KMS-11 (cell line): ENCODE data around the gene KEAP1.

Experiments used
- H2AFZ ChIP-seq: fragments of 200-600 bp; sonication (generic); 2 replicates; pipeline ENCODE4 v1.6.1; 2016; ENCODE audit warnings: antibody characterized with exemption, mixed run types, low read depth
- H3K27ac ChIP-seq: fragments of 200-600 bp; sonication (generic); 2 replicates; pipeline ENCODE4 v1.6.1; 2016; ENCODE audit warnings: mild to moderate bottlenecking, mixed run types
- H3K27me3 ChIP-seq: fragments of 200-600 bp; sonication (generic); 2 replicates; pipeline ENCODE4 v1.6.1; 2017; ENCODE audit warnings: mild to moderate bottlenecking, low read depth, mixed run types, moderate library complexity; ENCODE audit not compliant: insufficient read depth
- H3K36me3 ChIP-seq: fragments of 200-600 bp; sonication (generic); 2 replicates; pipeline ENCODE4 v1.6.1; 2017; ENCODE audit warnings: mild to moderate bottlenecking, mixed run types; ENCODE audit not compliant: insufficient read depth
- H3K4me1 ChIP-seq: fragments of 200-600 bp; sonication (generic); 2 replicates; pipeline ENCODE4 v1.6.1; 2016; ENCODE audit warnings: mild to moderate bottlenecking, low read depth, mixed run types; ENCODE audit not compliant: poor library complexity, severe bottlenecking
- H3K4me2 ChIP-seq: fragments of 200-600 bp; sonication (generic); 2 replicates; pipeline ENCODE4 v1.7.0; 2016; ENCODE audit warnings: mild to moderate bottlenecking, mixed run types
- H3K4me3 ChIP-seq: fragments of 200-600 bp; sonication (generic); IDR thresholded peaks from 2 replicates; pipeline ENCODE4 v1.6.1; 2017; ENCODE audit warnings: low read depth, low read length, mixed read lengths; ENCODE audit not compliant: insufficient read depth
- H3K79me2 ChIP-seq: fragments of 200-600 bp; sonication (generic); 2 replicates; pipeline ENCODE4 v1.6.1; 2016; ENCODE audit warnings: low read depth, mixed run types; ENCODE audit not compliant: insufficient read depth
- H3K9ac ChIP-seq: fragments of 200-600 bp; sonication (generic); 2 replicates; pipeline ENCODE4 v1.6.1; 2016; ENCODE audit warnings: mild to moderate bottlenecking, mixed run types
- H4K20me1 ChIP-seq: fragments of 200-600 bp; sonication (generic); 2 replicates; pipeline ENCODE4 v1.6.1; 2016; ENCODE audit warnings: mild to moderate bottlenecking, mixed run types; ENCODE audit not compliant: insufficient read depth
- CTCF ChIP-seq: fragments of 200-600 bp; sonication (generic); conservative IDR thresholded peaks from 2 replicates; pipeline ENCODE4 v1.6.1; 2017; ENCODE audit warnings: low read depth, mild to moderate bottlenecking, antibody characterized with exemption, low read length, moderate library complexity, mixed read lengths

Gene KEAP1

GRCh38 chr19:10517361-10517759 lies 14.2 kb upstream of the KEAP1 start, which contains the start of gene S1PR5:
Gene S1PR5 (minus strand): TSS chr19:10517447. CDS start chr19:10515011, 2,436 bp downstream.
- H4K20me1 ChIP-seq = no peaks in the 10 kb centered on the region
- TF ChIP-seq CTCF = no peak
- H3K27me3 ChIP-seq = peaks cover 19% of the 10 kb centered on the region
- no peak within 1 kb of the TSS for H2AFZ ChIP-seq
- no peak within 1 kb of the TSS for H3K9ac ChIP-seq
- no peaks in the 10 kb centered on the region for H3K36me3 ChIP-seq
- no peak within 1 kb of the TSS for H3K4me3 ChIP-seq
- no peaks in the 10 kb centered on the region for H3K4me1 ChIP-seq
- H3K79me2 ChIP-seq = no peaks in the 10 kb centered on the region
- H3K4me2 ChIP-seq = no peak within 1 kb of the TSS
- H3K27ac ChIP-seq = no peak within 1 kb of the TSS

GRCh38 chr19:10516671-10517286 lies 13.6 kb upstream of the KEAP1 start:
- H3K4me3 ChIP-seq = no peak overlapping the region
- H3K4me1 ChIP-seq = no peaks in the 10 kb centered on the region
- H3K27ac ChIP-seq = no peak overlapping the region
- no peaks in the 10 kb centered on the region for H4K20me1 ChIP-seq
- H2AFZ ChIP-seq = no peak overlapping the region
- H3K4me2 ChIP-seq = no peak overlapping the region
- no peaks in the 10 kb centered on the region for H3K36me3 ChIP-seq
- peaks cover 19% of the 10 kb centered on the region for H3K27me3 ChIP-seq
- no peak for TF ChIP-seq CTCF
- H3K9ac ChIP-seq = no peak overlapping the region
- H3K79me2 ChIP-seq = no peaks in the 10 kb centered on the region

- no peaks in the 10 kb centered on the region for H3K79me2 ChIP-seq
- no peak overlapping the region for H3K4me2 ChIP-seq
- no peak for TF ChIP-seq CTCF
- no peaks in the 10 kb centered on the region for H3K36me3 ChIP-seq
- H4K20me1 ChIP-seq = no peaks in the 10 kb centered on the region
- no peak overlapping the region for H3K9ac ChIP-seq
- no peak overlapping the region for H3K4me3 ChIP-seq
- H3K4me1 ChIP-seq = no peaks in the 10 kb centered on the region
- no peak overlapping the region for H2AFZ ChIP-seq
- H3K27me3 ChIP-seq = peaks cover 19% of the 10 kb centered on the region
- no peak overlapping the region for H3K27ac ChIP-seq
Observed at GRCh38 chr19:10516064-10516385, 12.9 kb upstream of the KEAP1 start.

- H3K4me1 ChIP-seq = no peaks in the 10 kb centered on the region
- H2AFZ ChIP-seq = no peak overlapping the region
- TF ChIP-seq CTCF = no peak
- H3K4me3 ChIP-seq = no peak overlapping the region
- H4K20me1 ChIP-seq = no peaks in the 10 kb centered on the region
- no peaks in the 10 kb centered on the region for H3K79me2 ChIP-seq
- H3K4me2 ChIP-seq = no peak overlapping the region
- H3K36me3 ChIP-seq = no peaks in the 10 kb centered on the region
- H3K9ac ChIP-seq = no peak overlapping the region
- peaks cover 19% of the 10 kb centered on the region for H3K27me3 ChIP-seq
- H3K27ac ChIP-seq = no peak overlapping the region
Observed at GRCh38 chr19:10514211-10515145, 11.3 kb upstream of the KEAP1 start.
